ENCODE measurements around the gene CNTN3.

DNA sequence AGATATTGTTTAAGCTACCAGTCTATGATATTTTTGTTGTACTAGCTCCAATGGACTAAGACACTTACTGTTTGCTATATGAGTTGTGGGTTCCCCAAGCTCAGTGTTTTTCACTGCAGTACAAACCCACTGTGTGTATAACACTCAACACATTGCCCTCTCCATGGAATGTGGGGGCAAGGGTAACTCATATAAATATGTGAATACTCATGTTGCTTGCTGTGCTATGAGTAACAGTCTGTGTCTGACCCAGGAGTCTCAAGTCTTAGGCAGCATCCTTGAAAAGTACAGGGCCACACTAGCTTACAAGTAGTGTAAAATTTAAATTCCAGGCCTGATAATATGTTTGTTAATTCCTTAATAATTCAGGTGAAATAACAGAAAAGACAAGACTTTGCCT lies 22.5 kb upstream of the CNTN3 start:
- no peak for TF ChIP-seq GATA2 (IDR thresholded peaks at IDR 0.05; ENCODE audit: low read depth, low read length)
- TF ChIP-seq GATA3 (IDR thresholded peaks at IDR 0.05; ENCODE audit: low read depth, low read length), result no peak
